Peyer's patch (tissue), 4 donors: ENCODE results near the gene CERT1.

Source experiments
- POLR2A ChIP-seq, 2 donors: fragments of 450-650 bp; IDR thresholded peaks; one replicate each; pipeline ENCODE4 v1.5.1; 2017; ENCODE audit warnings: antibody characterized with exemption in 2 of 2, mild to moderate bottlenecking in 2 of 2, moderate library complexity in 2 of 2
- TF ChIP-seq, protein P1 (sequence below), 6 experiments: fragments of 450-650 bp in 4 of 6; fragments of 200-600 bp in 2 of 6; sonication (generic) in 1 of 6; IDR thresholded peaks; one replicate each; pipeline ENCODE4 v1.5.1; 2017 to 2019; ENCODE audit warnings: antibody characterized with exemption in 6 of 6, mild to moderate bottlenecking in 3 of 6, moderate library complexity in 1 of 6

DNA sequence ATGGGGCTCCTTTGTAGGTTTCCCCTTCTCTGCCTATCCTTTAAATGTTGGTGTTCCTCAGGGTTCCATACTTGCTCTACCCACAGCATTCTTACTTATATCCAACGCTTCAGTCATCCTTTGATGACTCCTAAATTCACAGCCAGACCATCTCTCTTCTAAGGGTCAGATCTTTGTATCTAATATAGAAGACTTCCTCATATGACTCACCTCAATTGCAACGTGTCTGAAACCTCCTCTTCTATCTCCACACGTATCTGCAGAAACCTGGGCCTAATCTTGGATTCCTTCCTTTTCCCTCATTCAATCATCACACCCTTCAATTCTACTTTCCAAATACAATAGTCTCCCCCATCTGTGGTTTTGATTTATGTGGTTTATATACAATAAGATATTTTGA, 106.1 kb downstream of the CERT1 start:
- TF ChIP-seq, protein P1, sequence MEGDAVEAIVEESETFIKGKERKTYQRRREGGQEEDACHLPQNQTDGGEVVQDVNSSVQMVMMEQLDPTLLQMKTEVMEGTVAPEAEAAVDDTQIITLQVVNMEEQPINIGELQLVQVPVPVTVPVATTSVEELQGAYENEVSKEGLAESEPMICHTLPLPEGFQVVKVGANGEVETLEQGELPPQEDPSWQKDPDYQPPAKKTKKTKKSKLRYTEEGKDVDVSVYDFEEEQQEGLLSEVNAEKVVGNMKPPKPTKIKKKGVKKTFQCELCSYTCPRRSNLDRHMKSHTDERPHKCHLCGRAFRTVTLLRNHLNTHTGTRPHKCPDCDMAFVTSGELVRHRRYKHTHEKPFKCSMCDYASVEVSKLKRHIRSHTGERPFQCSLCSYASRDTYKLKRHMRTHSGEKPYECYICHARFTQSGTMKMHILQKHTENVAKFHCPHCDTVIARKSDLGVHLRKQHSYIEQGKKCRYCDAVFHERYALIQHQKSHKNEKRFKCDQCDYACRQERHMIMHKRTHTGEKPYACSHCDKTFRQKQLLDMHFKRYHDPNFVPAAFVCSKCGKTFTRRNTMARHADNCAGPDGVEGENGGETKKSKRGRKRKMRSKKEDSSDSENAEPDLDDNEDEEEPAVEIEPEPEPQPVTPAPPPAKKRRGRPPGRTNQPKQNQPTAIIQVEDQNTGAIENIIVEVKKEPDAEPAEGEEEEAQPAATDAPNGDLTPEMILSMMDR (IDR thresholded peaks at IDR 0.05), result no peak
- no peak for TF ChIP-seq POLR2A (IDR thresholded peaks at IDR 0.05)
